Hepatocyte (in vitro differentiated cells): Measurements from ENCODE around the gene APOL4. TPM values are rescaled to one million over a fixed set of nuclear protein-coding genes. Genes with fewer than 3 reads are reported as not detected.
"Not testable (repeated sequence)": the region's sequence is repeated elsewhere in the genome, so short reads cannot be mapped to it uniquely, and the experiment has no call there.

Source experiments
- DNase-seq: peaks from one replicate; pipeline ENCODE4 v3.0.0-alpha.2; 2016; ENCODE audit warnings: low spot score
- H2AFZ ChIP-seq: fragments of 200-600 bp; sonication (generic); 2 replicates; pipeline ENCODE4 v1.6.0; 2016; ENCODE audit warnings: antibody characterized with exemption, mild to moderate bottlenecking
- H3K27ac ChIP-seq: fragments of 200-600 bp; sonication (generic); 2 replicates; pipeline ENCODE4 v1.5.1; 2016; ENCODE audit warnings: mild to moderate bottlenecking
- H3K27me3 ChIP-seq: fragments of 200-600 bp; sonication (generic); 2 replicates; pipeline ENCODE4 v1.6.1; 2016
- H3K36me3 ChIP-seq: fragments of 200-600 bp; sonication (generic); replicated peaks from 2 replicates; pipeline ENCODE4 v1.5.1; 2016; ENCODE audit warnings: low read depth; ENCODE audit not compliant: insufficient read depth
- H3K4me1 ChIP-seq: fragments of 200-600 bp; sonication (generic); 2 replicates; pipeline ENCODE4 v1.5.1; 2016; ENCODE audit warnings: mild to moderate bottlenecking, moderate library complexity; ENCODE audit not compliant: insufficient read depth
- H3K4me2 ChIP-seq: fragments of 200-600 bp; sonication (generic); 2 replicates; pipeline ENCODE4 v1.6.0; 2016
- H3K4me3 ChIP-seq: fragments of 200-600 bp; sonication (generic); 2 replicates; pipeline ENCODE4 v1.5.1; 2016; ENCODE audit warnings: mild to moderate bottlenecking
- H3K79me2 ChIP-seq: fragments of 200-600 bp; sonication (generic); 2 replicates; pipeline ENCODE4 v1.6.0; 2017; ENCODE audit warnings: mild to moderate bottlenecking
- H3K9me2 ChIP-seq: fragments of 200-600 bp; sonication (generic); replicated peaks from 2 replicates; pipeline ENCODE4 v1.6.0; 2017; ENCODE audit warnings: mild to moderate bottlenecking; ENCODE audit not compliant: insufficient read depth
- H3K9me3 ChIP-seq: fragments of 200-600 bp; sonication (generic); 2 replicates; pipeline ENCODE4 v1.5.1; 2016; ENCODE audit warnings: low read depth, mild to moderate bottlenecking
- H4K20me1 ChIP-seq: fragments of 200-600 bp; sonication (generic); 2 replicates; pipeline ENCODE4 v1.6.0; 2016; ENCODE audit warnings: mild to moderate bottlenecking; ENCODE audit not compliant: insufficient read depth, poor library complexity, severe bottlenecking
- CTCF ChIP-seq: fragments of 200-600 bp; sonication (generic); IDR thresholded peaks from 2 replicates; pipeline ENCODE4 v1.5.1; 2016; ENCODE audit warnings: antibody characterized with exemption, mild to moderate bottlenecking; ENCODE audit not compliant: poor library complexity
- EZH2 ChIP-seq: fragments of 200-600 bp; sonication (generic); IDR thresholded peaks from 2 replicates; pipeline ENCODE4 v1.6.1; 2016; ENCODE audit warnings: antibody characterized with exemption, mild to moderate bottlenecking, borderline replicate concordance
- EZH2phosphoT487 ChIP-seq: fragments of 200-600 bp; sonication (generic); IDR thresholded peaks from one replicate; pipeline ENCODE4 v1.6.1; 2018; ENCODE audit warnings: antibody characterized with exemption, mild to moderate bottlenecking, low read depth, moderate library complexity; ENCODE audit not compliant: unreplicated experiment, severe bottlenecking
- WGBS: methylation state at CpG from one replicate; pipeline ENCODE4 v1.1.6; 2016; ENCODE audit warnings: low lambda C conversion rate; ENCODE audit errors: missing lambda C conversion rate; 5-methylcytosine and 5-hydroxymethylcytosine counted together
- polyA plus RNA-seq: library from polyadenylated mRNA; unstranded; fragments of >200 nt; fragmentation: Nextera tagmentation; extraction: Ambion mirVana; gene quantifications from 2 replicates; pipeline ENCODE4 v1.2.1, GENCODE V29; 2016
- total RNA-seq: library from RNA; depleted of rRNA; stranded (reverse); fragments of >200 nt; gene quantifications from 2 replicates; pipeline ENCODE4 v1.2.3, GENCODE V29; 2014

APOL4 gene
- total and polyA plus RNA-seq, 2 experiments from 2014 or later, result 0.97 to 2.8 TPM

GRCh38 chr22:36204001-36204631, 2.5 kb upstream of the APOL4 start:
- no peaks in the 10 kb centered on the region for H3K27me3 ChIP-seq
- H3K4me1 ChIP-seq, result peaks cover 18% of the 10 kb centered on the region
- no peaks in the 10 kb centered on the region for H4K20me1 ChIP-seq
- no peaks in the 10 kb centered on the region for H3K36me3 ChIP-seq
- TF ChIP-seq EZH2, result no peak
- no peak for TF ChIP-seq CTCF
- TF ChIP-seq EZH2phosphoT487, result no peak
- no peaks in the 10 kb centered on the region for H3K79me2 ChIP-seq
- no peaks in the 10 kb centered on the region for H3K9me2 ChIP-seq
- H2AFZ ChIP-seq, result no peak overlapping the region
- H3K27ac ChIP-seq, result no peak overlapping the region
- no peak overlapping the region for H3K4me2 ChIP-seq
- no peak overlapping the region for H3K4me3 ChIP-seq
- no peak for DNase-seq
- no peaks in the 10 kb centered on the region for H3K9me3 ChIP-seq
- 64% methylated on average over 8 of the region's 8 CpGs for WGBS

GRCh38 chr22:36203441-36203840, 1.8 kb upstream of the APOL4 start:
- H3K4me2 ChIP-seq, H3K4me3 ChIP-seq, H3K79me2 ChIP-seq, H3K9me3 ChIP-seq, H3K27ac ChIP-seq, H3K27me3 ChIP-seq, H2AFZ ChIP-seq, H3K9me2 ChIP-seq, DNase-seq, H3K36me3 ChIP-seq, H4K20me1 ChIP-seq: not testable (repeated sequence)
- WGBS, result 76% methylated on average over 7 of the region's 7 CpGs
- H3K4me1 ChIP-seq, result peaks cover 18% of the 10 kb centered on the region

DNA sequence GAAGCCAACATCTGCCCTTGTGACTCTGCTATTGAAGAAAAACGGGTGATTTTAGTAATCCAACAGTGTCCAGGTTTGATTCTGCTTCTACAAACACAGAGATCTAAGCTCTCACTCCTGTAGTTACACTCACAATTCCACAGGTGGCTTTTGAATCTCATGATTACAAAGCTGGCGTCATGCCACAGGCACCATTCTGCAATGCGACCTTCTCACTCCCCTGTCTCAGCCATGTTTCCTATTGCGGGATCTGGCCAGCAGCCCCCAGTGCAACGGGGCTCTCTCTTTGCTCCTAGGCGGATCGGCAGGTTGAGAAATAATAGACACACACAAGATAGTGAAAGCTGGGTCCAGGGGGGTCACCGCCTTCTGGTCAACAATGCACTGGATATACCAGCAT, 1.3 kb upstream of the APOL4 start:
- not testable (repeated sequence) for H3K9me3 ChIP-seq, H3K36me3 ChIP-seq, H4K20me1 ChIP-seq, H3K9me2 ChIP-seq, H3K79me2 ChIP-seq, H3K4me3 ChIP-seq, H3K4me2 ChIP-seq, H3K27me3 ChIP-seq
- WGBS, result 59% methylated on average over 8 of the region's 8 CpGs
- Histone ChIP-seq H3K27ac (peak overlapping the region; percentile 52), H3K4me1 (peaks cover 23% of the 10 kb centered on the region), H2AFZ (peak overlapping the region; percentile 37)
- peak; percentile 41 for DNase-seq

GRCh38 chr22:36201025-36201424, 584 bp downstream of the APOL4 start:
- H3K36me3 ChIP-seq, H3K79me2 ChIP-seq, H3K9me2 ChIP-seq, H4K20me1 ChIP-seq, H3K27me3 ChIP-seq, DNase-seq, H2AFZ ChIP-seq, H3K9me3 ChIP-seq, H3K4me3 ChIP-seq: not testable (repeated sequence)
- Histone ChIP-seq H3K27ac (peak overlapping the region; percentile 51), H3K4me2 (peak overlapping the region; percentile 49), H3K4me1 (peaks cover 39% of the 10 kb centered on the region)
- WGBS, result 100% methylated on average over 1 of the region's 5 CpGs

DNA sequence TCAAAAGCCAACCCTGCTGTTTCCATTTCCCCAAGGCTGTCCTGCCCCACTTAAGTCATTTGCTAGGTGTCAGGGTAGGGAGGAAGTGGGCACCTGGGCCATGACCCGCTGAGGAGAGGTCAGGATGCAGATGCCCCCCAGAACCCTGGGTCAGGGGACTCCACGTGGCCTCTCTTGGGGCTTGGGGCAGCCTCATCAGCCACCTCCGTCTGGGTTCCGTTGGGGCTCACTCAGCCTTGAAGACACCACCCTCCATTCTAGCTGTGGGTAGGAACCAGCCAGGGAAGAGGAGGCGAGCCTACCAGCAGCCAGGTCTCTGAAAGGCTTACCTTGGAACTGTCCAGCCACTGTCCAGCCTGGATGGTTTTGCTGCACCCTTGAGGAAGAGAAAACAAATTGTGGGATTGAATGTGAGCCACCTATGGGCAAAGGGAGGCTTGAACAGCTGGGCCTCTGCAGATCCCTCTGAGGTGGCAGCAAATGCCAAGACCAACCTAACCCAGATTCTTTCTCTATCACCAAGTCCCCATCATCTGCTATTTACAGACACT, 2.5 kb downstream of the APOL4 start:
- H3K4me2 ChIP-seq, result no peak overlapping the region
- H3K4me1 ChIP-seq, result peaks cover 41% of the 10 kb centered on the region
- no peak for TF ChIP-seq EZH2
- no peak for TF ChIP-seq CTCF
- H3K9me3 ChIP-seq, result no peaks in the 10 kb centered on the region
- no peaks in the 10 kb centered on the region for H3K79me2 ChIP-seq
- H4K20me1 ChIP-seq, result no peaks in the 10 kb centered on the region
- H3K9me2 ChIP-seq, result no peaks in the 10 kb centered on the region
- no peak overlapping the region for H3K4me3 ChIP-seq
- H3K27ac ChIP-seq, result no peak overlapping the region
- H3K27me3 ChIP-seq, result no peaks in the 10 kb centered on the region
- H3K36me3 ChIP-seq, result no peaks in the 10 kb centered on the region
- WGBS, result 99% methylated on average over 5 of the region's 5 CpGs
- DNase-seq, result no peak
- H2AFZ ChIP-seq, result no peak overlapping the region
